GM23338 (cell line): ENCODE results near the gene TRABD2A. TPM values are rescaled to one million over a fixed set of nuclear protein-coding genes. Genes with fewer than 3 reads are reported as not detected.

Source experiments
- ATAC-seq: fragments of 200-7000 bp; cut with Tn5 transposase; 3 replicates; pipeline ENCODE4 v1.9.1; 2020
- DNase-seq: peaks from one replicate; pipeline ENCODE4 v3.0.0-alpha.2; 2015; ENCODE audit warnings: low spot score
- H2AFZ ChIP-seq: fragments of 200-600 bp; sonication (generic); 2 replicates; pipeline ENCODE4 v1.8.0; 2016; ENCODE audit warnings: antibody characterized with exemption, mild to moderate bottlenecking, moderate library complexity
- H3F3A ChIP-seq: fragments of 200-600 bp; sonication (generic); replicated peaks from 2 replicates; pipeline ENCODE4 v1.8.0; 2017; ENCODE audit warnings: antibody characterized with exemption, mixed run types, low read depth
- H3K27ac ChIP-seq: fragments of 200-600 bp; sonication (generic); 2 replicates; pipeline ENCODE4 v1.6.1; 2016; ENCODE audit warnings: low read depth
- H3K27me3 ChIP-seq: fragments of 200-600 bp; sonication (generic); 2 replicates; pipeline ENCODE4 v1.8.0; 2016; ENCODE audit warnings: mild to moderate bottlenecking, mixed run types, moderate library complexity; ENCODE audit not compliant: insufficient read depth
- H3K36me3 ChIP-seq: fragments of 200-600 bp; sonication (generic); 2 replicates; pipeline ENCODE4 v1.8.0; 2016; ENCODE audit warnings: mild to moderate bottlenecking; ENCODE audit not compliant: insufficient read depth
- H3K4me1 ChIP-seq: fragments of 200-600 bp; sonication (generic); 2 replicates; pipeline ENCODE4 v1.8.0; 2016; ENCODE audit warnings: mild to moderate bottlenecking, moderate library complexity; ENCODE audit not compliant: insufficient read depth
- H3K4me2 ChIP-seq: fragments of 200-600 bp; sonication (generic); 2 replicates; pipeline ENCODE4 v1.7.1; 2017; ENCODE audit warnings: mixed run types
- H3K4me3 ChIP-seq: fragments of 200-600 bp; sonication (generic); 2 replicates; pipeline ENCODE4 v1.6.1; 2016; ENCODE audit warnings: mixed run types
- H3K79me2 ChIP-seq: fragments of 200-600 bp; sonication (generic); replicated peaks from 2 replicates; pipeline ENCODE4 v1.8.0; 2017; ENCODE audit warnings: mild to moderate bottlenecking; ENCODE audit not compliant: insufficient read depth
- H3K9me2 ChIP-seq: fragments of 200-600 bp; sonication (generic); 2 replicates; pipeline ENCODE4 v1.8.0; 2017; ENCODE audit not compliant: insufficient read depth
- H4K20me1 ChIP-seq: fragments of 200-600 bp; sonication (generic); replicated peaks from 2 replicates; pipeline ENCODE4 v1.8.0; 2017; ENCODE audit warnings: mild to moderate bottlenecking; ENCODE audit not compliant: insufficient read depth
- H3K27ac Mint-ChIP-seq: 2 replicates; pipeline ENCODE4 v1.8.0; 2020; ENCODE audit warnings: inconsistent platforms, mild to moderate bottlenecking, moderate library complexity, mixed read lengths
- H3K27me3 Mint-ChIP-seq: 3 replicates; pipeline ENCODE4 v1.8.0; 2022; ENCODE audit warnings: low read depth, mild to moderate bottlenecking, moderate library complexity, mixed read lengths, inconsistent platforms; ENCODE audit not compliant: insufficient read depth, poor library complexity
- H3K36me3 Mint-ChIP-seq: 3 replicates; pipeline ENCODE4 v1.8.0; 2021; ENCODE audit warnings: low read depth, mild to moderate bottlenecking, inconsistent platforms, moderate library complexity, mixed read lengths
- H3K4me1 Mint-ChIP-seq: 3 replicates; pipeline ENCODE4 v1.8.0; 2020; ENCODE audit warnings: mild to moderate bottlenecking, inconsistent platforms, mixed read lengths
- H3K4me3 Mint-ChIP-seq: 3 replicates; pipeline ENCODE4 v1.8.0; 2021; ENCODE audit warnings: moderate library complexity, mild to moderate bottlenecking, inconsistent platforms, mixed read lengths
- H3K9me3 Mint-ChIP-seq: 3 replicates; pipeline ENCODE4 v1.8.0; 2020; ENCODE audit warnings: moderate library complexity, mild to moderate bottlenecking, inconsistent platforms, mixed read lengths
- CREB1 ChIP-seq: fragments of 250-450 bp; sonication (Bioruptor Pico); IDR thresholded peaks from 2 replicates; pipeline ENCODE4 v1.5.0; 2020; ENCODE audit warnings: low read depth, mild to moderate bottlenecking, moderate library complexity
- EZH2 ChIP-seq: fragments of 200-600 bp; sonication (generic); IDR thresholded peaks from one replicate; pipeline ENCODE4 v1.8.0; 2017; ENCODE audit warnings: antibody characterized with exemption, mild to moderate bottlenecking, low read depth; ENCODE audit not compliant: unreplicated experiment
- EZH2phosphoT487 ChIP-seq: fragments of 200-600 bp; sonication (generic); IDR thresholded peaks from one replicate; pipeline ENCODE4 v1.8.1; 2018; ENCODE audit warnings: antibody characterized with exemption; ENCODE audit not compliant: unreplicated experiment
- JUNB ChIP-seq: IDR thresholded peaks from one replicate; pipeline ENCODE4 v1.6.1; 2016; ENCODE audit warnings: antibody characterized with exemption; ENCODE audit not compliant: unreplicated experiment
- NANOG ChIP-seq: IDR thresholded peaks from 2 replicates; pipeline ENCODE4 v1.6.1; 2016; ENCODE audit warnings: antibody characterized with exemption, borderline replicate concordance
- POLR2AphosphoS5 ChIP-seq: IDR thresholded peaks from 2 replicates; pipeline ENCODE4 v1.6.1; 2016; ENCODE audit warnings: antibody characterized with exemption, low read depth
- STAT1 ChIP-seq: IDR thresholded peaks from one replicate; pipeline ENCODE4 v1.6.1; 2016; ENCODE audit warnings: antibody characterized with exemption; ENCODE audit not compliant: unreplicated experiment
- ZNF114 ChIP-seq: fragments of 250-450 bp; sonication (Bioruptor Pico); IDR thresholded peaks from 2 replicates; pipeline ENCODE4 v1.5.0; 2020; ENCODE audit warnings: mild to moderate bottlenecking, moderate library complexity
- ZNF331 ChIP-seq: fragments of 250-450 bp; sonication (Bioruptor Pico); IDR thresholded peaks from 2 replicates; pipeline ENCODE4 v1.5.0; 2020; ENCODE audit warnings: low read depth, mild to moderate bottlenecking, moderate library complexity
- polyA plus RNA-seq: library from polyadenylated mRNA; unstranded; fragments of >200 nt; fragmentation: Nextera tagmentation; extraction: Ambion mirVana; gene quantifications from 2 replicates; pipeline ENCODE4 v1.2.1, GENCODE V29; 2016
- total RNA-seq: library from RNA; depleted of rRNA; stranded (reverse); fragments of >200 nt; shearing (Covaris generic); gene quantifications from 2 replicates; pipeline ENCODE4 v1.2.3, GENCODE V29; 2014
- TF ChIP-seq, protein P1 (sequence below): IDR thresholded peaks from one replicate; pipeline ENCODE4 v1.6.1; 2018; ENCODE audit warnings: antibody characterized with exemption; ENCODE audit not compliant: unreplicated experiment
- TF ChIP-seq, protein P2 (sequence below), 2 experiments: fragments of 200-600 bp in 1 of 2; sonication (generic) in 1 of 2; conservative IDR thresholded peaks; 2 replicates each; pipeline versions ENCODE4 v1.5.1 to v1.6.1; 2016 to 2017; ENCODE audit warnings: antibody characterized with exemption in 2 of 2, low read depth in 2 of 2, mild to moderate bottlenecking in 2 of 2, moderate library complexity in 1 of 2
- TF ChIP-seq, protein P3 (sequence below): IDR thresholded peaks from 2 replicates; pipeline ENCODE4 v1.6.1; 2016; ENCODE audit warnings: antibody characterized with exemption
- TF ChIP-seq, protein P4 (sequence below): fragments of 250-450 bp; sonication (Bioruptor Pico); IDR thresholded peaks from 2 replicates; pipeline ENCODE4 v1.5.0; 2020; ENCODE audit warnings: mild to moderate bottlenecking, moderate library complexity

TRABD2A gene
- total and polyA plus RNA-seq, 2 experiments from 2014 or later, result 5.5 to 12.1 TPM

DNA sequence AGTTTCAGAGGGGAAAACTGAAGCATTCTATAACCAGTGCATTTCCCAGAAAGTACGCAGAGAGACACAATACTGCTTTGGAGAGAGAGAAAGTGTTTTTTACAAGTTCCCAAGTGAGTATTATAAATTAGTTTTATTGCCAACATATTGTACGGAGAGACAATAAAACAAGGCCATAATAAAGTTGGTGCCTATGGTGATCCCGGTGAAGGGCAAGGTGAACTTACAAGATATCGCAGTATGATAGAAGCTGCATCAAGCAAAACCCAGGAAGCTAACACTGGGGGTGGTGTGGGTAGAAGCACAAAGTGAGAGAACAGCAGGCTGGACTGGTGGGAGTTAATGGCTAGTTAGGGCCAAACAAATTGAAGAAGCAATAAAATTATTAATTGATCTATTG lies 32.1 kb upstream of the TRABD2A start:
- peaks cover 8% of the 10 kb centered on the region; the same call in 2 of the 3 replicates for H3K9me3 Mint-ChIP-seq
- no peaks in the 10 kb centered on the region; the same call in 2 of the 3 replicates for H3K4me1 Mint-ChIP-seq

More for the DNA sequence above, 32.1 kb upstream of the TRABD2A start:
- H3K4me2 ChIP-seq, result no peak overlapping the region
- ATAC-seq, result no peak
- no peaks in the 10 kb centered on the region; the same call in 1 of the 2 replicates for H3F3A ChIP-seq
- no peak overlapping the region for H2AFZ ChIP-seq
- Mint-ChIP-seq H3K27ac (no peak overlapping the region), H3K4me3 (no peak overlapping the region), H3K27me3 (peaks cover 3% of the 10 kb centered on the region), H3K36me3 (peaks cover 21% of the 10 kb centered on the region)
- TF ChIP-seq CREB1 (no peak), ZNF331 (CRISPR knock-in tag) (no peak), POLR2AphosphoS5 (no peak), EZH2 (no peak), ZNF114 (CRISPR knock-in tag) (no peak), JUNB (no peak), EZH2phosphoT487 (no peak), NANOG (no peak), STAT1 (no peak)
- TF ChIP-seq, protein P1, sequence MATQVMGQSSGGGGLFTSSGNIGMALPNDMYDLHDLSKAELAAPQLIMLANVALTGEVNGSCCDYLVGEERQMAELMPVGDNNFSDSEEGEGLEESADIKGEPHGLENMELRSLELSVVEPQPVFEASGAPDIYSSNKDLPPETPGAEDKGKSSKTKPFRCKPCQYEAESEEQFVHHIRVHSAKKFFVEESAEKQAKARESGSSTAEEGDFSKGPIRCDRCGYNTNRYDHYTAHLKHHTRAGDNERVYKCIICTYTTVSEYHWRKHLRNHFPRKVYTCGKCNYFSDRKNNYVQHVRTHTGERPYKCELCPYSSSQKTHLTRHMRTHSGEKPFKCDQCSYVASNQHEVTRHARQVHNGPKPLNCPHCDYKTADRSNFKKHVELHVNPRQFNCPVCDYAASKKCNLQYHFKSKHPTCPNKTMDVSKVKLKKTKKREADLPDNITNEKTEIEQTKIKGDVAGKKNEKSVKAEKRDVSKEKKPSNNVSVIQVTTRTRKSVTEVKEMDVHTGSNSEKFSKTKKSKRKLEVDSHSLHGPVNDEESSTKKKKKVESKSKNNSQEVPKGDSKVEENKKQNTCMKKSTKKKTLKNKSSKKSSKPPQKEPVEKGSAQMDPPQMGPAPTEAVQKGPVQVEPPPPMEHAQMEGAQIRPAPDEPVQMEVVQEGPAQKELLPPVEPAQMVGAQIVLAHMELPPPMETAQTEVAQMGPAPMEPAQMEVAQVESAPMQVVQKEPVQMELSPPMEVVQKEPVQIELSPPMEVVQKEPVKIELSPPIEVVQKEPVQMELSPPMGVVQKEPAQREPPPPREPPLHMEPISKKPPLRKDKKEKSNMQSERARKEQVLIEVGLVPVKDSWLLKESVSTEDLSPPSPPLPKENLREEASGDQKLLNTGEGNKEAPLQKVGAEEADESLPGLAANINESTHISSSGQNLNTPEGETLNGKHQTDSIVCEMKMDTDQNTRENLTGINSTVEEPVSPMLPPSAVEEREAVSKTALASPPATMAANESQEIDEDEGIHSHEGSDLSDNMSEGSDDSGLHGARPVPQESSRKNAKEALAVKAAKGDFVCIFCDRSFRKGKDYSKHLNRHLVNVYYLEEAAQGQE, result no peak
- TF ChIP-seq, protein P2, sequence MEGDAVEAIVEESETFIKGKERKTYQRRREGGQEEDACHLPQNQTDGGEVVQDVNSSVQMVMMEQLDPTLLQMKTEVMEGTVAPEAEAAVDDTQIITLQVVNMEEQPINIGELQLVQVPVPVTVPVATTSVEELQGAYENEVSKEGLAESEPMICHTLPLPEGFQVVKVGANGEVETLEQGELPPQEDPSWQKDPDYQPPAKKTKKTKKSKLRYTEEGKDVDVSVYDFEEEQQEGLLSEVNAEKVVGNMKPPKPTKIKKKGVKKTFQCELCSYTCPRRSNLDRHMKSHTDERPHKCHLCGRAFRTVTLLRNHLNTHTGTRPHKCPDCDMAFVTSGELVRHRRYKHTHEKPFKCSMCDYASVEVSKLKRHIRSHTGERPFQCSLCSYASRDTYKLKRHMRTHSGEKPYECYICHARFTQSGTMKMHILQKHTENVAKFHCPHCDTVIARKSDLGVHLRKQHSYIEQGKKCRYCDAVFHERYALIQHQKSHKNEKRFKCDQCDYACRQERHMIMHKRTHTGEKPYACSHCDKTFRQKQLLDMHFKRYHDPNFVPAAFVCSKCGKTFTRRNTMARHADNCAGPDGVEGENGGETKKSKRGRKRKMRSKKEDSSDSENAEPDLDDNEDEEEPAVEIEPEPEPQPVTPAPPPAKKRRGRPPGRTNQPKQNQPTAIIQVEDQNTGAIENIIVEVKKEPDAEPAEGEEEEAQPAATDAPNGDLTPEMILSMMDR (conservative IDR thresholded peaks at IDR 0.05; ENCODE audit: low read depth in 2 of 2), result no peak
- TF ChIP-seq, protein P3, sequence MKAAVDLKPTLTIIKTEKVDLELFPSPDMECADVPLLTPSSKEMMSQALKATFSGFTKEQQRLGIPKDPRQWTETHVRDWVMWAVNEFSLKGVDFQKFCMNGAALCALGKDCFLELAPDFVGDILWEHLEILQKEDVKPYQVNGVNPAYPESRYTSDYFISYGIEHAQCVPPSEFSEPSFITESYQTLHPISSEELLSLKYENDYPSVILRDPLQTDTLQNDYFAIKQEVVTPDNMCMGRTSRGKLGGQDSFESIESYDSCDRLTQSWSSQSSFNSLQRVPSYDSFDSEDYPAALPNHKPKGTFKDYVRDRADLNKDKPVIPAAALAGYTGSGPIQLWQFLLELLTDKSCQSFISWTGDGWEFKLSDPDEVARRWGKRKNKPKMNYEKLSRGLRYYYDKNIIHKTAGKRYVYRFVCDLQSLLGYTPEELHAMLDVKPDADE, result no peak
- TF ChIP-seq, protein P4, sequence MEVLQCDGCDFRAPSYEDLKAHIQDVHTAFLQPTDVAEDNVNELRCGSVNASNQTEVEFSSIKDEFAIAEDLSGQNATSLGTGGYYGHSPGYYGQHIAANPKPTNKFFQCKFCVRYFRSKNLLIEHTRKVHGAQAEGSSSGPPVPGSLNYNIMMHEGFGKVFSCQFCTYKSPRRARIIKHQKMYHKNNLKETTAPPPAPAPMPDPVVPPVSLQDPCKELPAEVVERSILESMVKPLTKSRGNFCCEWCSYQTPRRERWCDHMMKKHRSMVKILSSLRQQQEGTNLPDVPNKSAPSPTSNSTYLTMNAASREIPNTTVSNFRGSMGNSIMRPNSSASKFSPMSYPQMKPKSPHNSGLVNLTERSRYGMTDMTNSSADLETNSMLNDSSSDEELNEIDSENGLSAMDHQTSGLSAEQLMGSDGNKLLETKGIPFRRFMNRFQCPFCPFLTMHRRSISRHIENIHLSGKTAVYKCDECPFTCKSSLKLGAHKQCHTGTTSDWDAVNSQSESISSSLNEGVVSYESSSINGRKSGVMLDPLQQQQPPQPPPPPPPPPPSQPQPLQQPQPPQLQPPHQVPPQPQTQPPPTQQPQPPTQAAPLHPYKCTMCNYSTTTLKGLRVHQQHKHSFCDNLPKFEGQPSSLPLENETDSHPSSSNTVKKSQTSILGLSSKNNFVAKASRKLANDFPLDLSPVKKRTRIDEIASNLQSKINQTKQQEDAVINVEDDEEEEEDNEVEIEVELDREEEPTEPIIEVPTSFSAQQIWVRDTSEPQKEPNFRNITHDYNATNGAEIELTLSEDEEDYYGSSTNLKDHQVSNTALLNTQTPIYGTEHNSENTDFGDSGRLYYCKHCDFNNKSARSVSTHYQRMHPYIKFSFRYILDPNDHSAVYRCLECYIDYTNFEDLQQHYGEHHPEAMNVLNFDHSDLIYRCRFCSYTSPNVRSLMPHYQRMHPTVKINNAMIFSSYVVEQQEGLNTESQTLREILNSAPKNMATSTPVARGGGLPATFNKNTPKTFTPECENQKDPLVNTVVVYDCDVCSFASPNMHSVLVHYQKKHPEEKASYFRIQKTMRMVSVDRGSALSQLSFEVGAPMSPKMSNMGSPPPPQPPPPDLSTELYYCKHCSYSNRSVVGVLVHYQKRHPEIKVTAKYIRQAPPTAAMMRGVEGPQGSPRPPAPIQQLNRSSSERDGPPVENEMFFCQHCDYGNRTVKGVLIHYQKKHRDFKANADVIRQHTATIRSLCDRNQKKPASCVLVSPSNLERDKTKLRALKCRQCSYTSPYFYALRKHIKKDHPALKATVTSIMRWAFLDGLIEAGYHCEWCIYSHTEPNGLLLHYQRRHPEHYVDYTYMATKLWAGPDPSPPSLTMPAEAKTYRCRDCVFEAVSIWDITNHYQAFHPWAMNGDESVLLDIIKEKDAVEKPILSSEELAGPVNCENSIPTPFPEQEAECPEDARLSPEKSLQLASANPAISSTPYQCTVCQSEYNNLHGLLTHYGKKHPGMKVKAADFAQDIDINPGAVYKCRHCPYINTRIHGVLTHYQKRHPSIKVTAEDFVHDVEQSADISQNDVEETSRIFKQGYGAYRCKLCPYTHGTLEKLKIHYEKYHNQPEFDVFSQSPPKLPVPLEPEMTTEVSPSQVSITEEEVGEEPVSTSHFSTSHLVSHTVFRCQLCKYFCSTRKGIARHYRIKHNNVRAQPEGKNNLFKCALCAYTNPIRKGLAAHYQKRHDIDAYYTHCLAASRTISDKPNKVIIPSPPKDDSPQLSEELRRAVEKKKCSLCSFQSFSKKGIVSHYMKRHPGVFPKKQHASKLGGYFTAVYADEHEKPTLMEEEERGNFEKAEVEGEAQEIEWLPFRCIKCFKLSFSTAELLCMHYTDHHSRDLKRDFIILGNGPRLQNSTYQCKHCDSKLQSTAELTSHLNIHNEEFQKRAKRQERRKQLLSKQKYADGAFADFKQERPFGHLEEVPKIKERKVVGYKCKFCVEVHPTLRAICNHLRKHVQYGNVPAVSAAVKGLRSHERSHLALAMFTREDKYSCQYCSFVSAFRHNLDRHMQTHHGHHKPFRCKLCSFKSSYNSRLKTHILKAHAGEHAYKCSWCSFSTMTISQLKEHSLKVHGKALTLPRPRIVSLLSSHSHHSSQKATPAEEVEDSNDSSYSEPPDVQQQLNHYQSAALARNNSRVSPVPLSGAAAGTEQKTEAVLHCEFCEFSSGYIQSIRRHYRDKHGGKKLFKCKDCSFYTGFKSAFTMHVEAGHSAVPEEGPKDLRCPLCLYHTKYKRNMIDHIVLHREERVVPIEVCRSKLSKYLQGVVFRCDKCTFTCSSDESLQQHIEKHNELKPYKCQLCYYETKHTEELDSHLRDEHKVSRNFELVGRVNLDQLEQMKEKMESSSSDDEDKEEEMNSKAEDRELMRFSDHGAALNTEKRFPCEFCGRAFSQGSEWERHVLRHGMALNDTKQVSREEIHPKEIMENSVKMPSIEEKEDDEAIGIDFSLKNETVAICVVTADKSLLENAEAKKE (CRISPR knock-in tag), result no peak
- H3K79me2 ChIP-seq, result no peaks in the 10 kb centered on the region
- H3K4me3 ChIP-seq, result no peak overlapping the region
- H4K20me1 ChIP-seq, result no peaks in the 10 kb centered on the region
- no peak overlapping the region for H3K27ac ChIP-seq
- DNase-seq, result no peak
- no peaks in the 10 kb centered on the region for H3K27me3 ChIP-seq
- H3K9me2 ChIP-seq, result peaks cover 13% of the 10 kb centered on the region
- H3K4me1 ChIP-seq, result no peaks in the 10 kb centered on the region; the same call in 1 of the 2 replicates
- no peaks in the 10 kb centered on the region for H3K36me3 ChIP-seq
